ENCODE results near the gene PRICKLE3.
"Not testable (repeated sequence)": the region's sequence is repeated elsewhere in the genome, so short reads cannot be mapped to it uniquely, and the experiment has no call there.

Gene PRICKLE3

DNA sequence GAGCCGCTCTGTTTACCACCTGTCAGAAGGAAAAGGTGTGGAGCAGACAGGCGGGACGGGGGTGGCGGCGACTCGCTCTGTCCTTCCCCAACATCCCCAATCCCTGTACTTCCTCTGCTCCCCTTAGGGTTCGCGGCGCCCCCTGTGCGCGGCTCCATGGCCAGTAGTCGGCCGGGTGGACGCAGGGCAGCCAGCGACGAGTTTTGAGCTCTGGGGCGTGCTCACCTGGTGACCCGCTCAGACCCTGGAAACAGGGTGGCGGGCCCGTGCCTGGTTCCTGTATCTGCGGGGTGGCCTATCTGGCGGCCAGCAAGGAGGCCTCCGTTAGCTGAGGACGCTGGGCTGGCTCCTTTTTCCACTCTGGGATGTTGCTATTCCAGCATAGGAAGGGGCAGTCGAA is 29.0 kb downstream of the PRICKLE3 start:
- DNase-seq: no peak

DNA sequence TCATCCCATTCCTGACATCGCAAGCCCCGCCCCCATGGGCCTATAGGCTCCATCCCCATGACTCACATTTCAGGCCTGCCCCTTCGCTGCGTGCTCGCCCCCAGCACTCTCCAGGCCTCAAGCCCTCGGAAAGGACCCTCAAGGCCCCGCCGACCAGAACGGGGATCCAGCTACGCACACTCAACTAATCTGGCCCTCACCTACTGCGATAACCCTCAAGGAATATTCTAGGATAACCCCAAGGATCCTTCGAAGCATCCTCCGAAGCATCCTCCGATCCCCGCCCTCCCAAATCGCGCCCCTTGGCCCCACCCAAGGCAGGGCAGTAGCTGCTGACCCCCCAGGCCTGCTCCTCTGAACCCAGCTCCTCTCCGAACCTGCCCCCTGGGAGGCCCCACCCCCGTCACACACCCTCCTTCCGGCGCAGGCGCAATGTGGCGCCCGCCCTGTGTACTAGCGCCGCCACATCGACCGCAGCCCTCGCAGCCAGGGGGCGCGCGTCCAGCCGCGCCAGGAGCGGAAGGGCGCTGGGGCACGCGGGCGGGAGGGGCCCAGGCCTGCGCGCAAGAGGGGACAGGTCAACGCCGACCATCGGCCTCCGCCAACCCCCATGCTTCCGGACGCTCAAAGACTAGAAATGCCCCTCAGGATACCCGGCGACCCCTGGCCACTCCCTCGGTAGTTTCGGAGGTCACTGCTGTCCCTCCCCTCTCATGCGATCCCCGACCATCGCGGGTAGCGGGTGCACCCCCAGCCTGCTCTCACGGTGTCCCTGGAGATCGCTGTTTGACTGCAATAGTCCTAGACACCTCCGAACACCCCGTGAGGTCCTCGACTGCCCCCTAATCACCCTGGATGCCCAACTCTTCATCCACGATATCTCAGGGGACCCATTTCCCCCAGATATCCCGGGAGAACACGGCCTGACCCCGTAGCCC is 30.0 kb downstream of the PRICKLE3 start:
- peak; percentile 50 to 75 (median 70) for DNase-seq

DNA sequence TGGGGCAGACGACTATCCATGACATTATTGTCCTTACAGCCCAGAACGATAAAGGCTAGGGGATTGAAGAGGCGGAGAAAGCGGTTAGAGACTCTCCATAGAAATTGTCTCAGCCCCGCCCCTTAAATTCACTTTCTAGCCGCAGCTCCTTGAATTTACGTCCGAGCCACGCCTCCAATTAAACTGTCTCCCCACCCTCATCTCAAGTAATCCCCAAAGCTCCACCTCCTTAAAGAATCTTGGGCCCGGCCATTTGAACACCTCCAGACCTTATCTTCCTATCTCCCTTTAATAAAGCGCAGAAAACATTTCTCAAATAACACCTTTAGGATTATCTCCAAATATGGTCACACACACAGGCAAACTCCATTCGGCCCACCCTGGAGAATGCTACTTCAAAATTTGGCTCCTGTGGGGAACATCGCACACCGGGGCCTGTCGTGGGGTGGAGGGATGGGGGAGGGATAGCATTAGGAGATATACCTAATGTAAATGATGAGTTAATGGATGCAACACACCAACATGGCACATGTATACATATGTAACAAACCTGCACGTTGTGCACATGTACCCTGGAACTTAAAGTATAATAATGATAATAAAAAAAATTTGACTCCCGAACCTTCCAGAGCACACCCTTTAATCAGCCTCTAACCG is 30.8 kb downstream of the PRICKLE3 start:
- no peak for DNase-seq

DNA sequence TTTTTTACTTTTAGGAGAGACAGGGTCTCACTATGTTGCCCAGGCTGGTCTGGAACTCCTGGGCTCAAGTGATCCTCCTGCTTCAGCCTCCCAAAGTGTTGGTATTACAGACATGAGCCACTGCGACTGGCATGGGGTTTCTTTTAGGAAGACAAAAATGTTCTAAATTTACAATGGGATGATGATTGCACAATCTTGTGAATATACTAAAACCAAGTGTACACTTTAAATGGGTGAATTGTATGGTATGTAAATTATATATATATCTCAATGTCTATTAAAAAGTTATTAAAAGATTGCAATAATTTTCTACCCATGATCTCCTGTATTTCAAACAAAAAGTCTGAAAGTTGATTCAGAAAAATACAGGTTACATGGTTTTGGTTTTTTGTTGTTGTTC is 32.7 kb downstream of the PRICKLE3 start:
- DNase-seq: no peak

DNA sequence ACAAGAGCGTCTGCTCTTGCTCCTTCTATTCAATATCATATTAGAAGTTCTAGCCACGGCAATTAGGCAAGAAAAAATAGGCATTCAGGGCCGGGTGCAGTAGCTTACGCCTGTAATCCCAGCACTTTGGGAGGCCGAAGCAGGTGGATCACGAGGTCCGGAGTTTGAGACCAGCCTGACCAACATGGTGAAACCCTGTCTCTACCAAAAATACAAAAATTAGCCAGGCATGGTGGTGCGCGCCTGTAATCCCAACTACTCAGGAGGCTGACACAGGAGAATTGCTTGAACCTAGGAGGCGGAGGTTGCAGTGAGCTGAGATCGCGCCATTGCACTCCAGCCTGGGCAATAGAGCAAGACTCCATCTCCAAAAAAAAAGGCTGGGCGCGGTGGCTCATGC is 36.9 kb downstream of the PRICKLE3 start:
- not testable (repeated sequence) for DNase-seq

DNA sequence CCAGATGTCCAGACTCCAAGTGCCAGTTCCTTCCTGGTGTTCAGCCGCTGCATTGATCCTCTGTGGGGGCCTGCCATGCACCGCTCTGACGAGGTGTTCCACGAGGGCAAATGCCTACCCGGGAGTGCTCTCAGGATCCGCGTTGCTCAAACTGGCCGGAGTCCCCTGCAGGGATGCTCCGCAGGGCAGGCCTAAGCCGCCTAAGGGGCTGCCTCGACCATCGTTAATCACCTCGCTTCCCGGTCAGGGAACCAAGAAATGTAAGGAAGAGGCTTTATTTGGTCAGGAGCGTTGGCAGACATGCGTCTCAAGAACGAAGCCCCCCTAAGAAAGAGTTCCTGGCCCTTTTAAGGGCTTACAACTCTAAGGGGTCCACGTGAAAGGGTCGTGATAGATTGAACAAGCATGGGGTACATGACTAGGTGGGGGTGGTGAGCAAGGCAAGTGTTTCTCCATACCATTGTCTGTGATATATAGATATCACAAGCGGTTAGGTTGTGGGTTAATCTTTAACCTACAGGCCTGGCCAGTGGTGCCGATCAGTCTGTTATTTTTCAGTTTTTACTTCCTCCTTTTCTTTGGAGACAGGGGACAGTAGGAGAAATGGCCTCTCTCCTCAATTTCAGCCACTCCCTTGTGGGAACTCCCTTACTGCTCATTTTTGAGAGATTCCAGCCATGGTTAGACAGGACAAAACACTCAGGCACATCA is 37.6 kb downstream of the PRICKLE3 start:
- DNase-seq: not testable (repeated sequence)

DNA sequence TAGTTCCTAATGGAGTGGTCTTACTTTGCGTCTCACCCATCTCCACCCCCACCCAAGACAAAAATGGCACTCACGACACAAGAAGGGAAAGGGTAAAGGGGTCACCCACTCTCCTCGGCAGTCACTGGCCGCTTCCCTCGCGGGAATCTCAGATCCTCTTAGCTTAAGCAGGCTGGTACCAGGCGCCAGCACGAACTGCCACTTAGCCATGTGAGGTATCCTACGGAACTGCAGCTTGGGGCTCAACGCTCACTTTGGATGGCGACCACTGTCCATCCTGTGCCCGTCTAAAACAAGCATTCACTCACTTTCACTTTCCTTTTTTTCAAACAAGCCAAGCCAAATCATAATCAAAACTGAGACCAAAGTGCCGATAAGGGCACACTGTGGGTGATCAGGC is 38.2 kb downstream of the PRICKLE3 start:
- no peak for DNase-seq

DNA sequence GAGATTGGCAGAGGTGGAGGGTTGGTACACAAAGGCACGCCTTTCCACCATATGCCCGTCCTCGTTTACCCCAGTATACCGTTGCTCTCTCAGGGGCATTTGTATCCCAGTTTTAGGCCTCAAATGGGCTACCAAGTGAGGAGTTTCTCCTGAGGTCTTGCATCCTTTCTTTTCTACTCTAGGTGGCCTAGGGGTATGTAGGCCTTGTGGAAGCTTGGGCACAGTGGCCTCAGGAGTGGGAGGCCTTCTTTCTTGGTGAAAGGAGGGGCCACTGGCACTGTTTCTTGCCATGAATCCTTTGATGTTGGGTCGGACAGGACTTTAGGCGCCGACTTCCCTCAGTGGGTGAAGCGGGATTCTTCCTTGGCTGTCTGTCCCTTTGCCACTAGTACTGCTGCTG is 38.9 kb downstream of the PRICKLE3 start:
- no peak for DNase-seq

DNA sequence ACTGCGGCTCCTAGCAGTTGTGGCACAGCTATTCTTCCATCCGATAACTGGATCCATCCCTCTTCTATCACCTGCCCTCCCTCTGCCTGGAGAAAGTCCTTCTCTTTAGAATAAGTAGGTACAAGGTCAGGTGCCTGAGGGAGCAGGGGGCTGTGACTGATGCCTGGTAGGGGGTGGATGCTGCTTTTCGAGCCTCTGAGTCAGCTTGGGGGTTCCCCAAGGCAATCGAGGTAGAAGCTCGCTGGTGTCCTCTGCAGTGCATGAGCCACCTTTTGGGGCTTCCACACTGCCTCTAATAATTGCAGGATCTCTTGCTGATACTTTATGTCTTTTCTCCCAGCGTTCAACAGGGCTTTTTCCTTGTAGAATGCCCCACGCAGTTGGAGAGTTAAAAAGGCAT is 43.0 kb downstream of the PRICKLE3 start:
- DNase-seq: not testable (repeated sequence)

DNA sequence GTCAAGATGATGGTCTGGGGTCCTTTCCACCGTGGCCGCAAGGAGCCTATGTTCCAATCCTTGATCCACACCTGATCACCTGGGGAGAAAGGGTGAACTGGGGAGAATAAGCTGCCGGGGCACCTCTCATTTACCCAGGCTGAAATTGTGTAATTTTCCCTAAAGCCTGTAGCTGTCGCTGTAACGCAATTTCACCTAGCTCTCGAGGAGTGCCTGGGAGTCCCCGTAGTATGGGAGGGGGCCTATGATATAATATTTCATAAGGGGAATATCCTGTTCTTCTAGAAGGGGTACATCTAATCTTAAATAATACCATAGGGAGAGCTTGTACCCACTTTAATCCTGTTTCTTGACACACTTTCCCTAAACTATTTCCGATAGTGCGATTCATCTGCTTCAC is 43.9 kb downstream of the PRICKLE3 start:
- DNase-seq: not testable (repeated sequence)

DNA sequence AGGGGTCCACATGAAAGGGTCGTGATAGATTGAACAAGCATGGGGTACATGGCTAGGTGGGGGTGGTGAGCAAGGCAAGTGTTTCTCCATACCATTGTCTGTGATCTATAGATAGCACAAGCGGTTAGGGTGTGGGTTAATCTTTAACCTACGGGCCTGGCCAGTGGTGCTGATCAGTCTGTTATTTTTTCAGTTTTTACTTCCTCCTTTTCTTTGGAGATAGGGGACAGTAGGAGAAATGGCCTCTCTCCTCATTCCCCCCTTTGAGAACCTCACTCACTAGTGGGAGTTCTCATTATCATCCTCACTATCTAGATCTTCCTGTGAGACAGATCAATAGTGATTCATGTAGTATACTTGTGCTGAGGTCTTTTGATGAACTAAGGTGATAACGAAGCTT is 46.5 kb downstream of the PRICKLE3 start:
- DNase-seq: no peak

DNA sequence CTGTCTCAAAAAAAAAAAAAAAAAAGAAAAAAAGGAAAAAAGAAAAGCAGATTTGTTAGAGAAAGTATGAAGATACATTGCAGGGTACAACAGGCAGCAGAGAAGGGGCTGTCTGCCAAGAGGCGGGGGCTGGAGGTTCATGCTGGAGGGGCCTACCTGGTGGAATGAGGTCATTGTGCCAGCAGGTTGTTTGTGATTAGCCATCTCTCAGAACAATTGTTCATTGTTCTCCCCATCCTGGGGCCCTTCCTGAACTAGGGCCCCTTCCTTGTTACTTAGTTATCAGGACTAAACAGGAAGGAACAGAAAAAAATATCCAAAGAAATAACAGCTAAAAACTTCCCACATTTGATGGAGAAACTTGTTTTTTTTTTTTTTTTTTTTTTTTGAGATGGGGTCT is 48.7 kb downstream of the PRICKLE3 start:
- DNase-seq: no peak

DNA sequence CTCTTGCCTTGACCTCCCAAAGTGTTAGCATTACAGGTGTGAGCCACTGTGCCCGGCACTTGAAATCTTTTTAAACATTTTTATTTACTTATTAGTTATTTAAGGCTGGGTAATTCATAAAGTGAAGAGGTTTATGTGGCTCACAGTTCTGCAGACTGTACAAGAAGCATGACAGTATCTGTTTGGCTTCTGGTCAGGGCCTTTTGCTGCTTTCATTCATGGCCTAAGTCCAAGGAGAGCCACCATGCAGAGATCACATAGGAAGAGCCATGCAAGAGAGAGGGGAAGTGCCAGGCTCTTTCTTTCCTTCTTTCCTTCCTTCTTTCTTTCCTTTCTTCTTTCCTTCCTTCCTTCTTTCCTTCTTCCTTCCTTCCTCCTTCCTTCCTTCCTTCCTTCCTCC is 52.4 kb downstream of the PRICKLE3 start:
- DNase-seq: no peak

DNA sequence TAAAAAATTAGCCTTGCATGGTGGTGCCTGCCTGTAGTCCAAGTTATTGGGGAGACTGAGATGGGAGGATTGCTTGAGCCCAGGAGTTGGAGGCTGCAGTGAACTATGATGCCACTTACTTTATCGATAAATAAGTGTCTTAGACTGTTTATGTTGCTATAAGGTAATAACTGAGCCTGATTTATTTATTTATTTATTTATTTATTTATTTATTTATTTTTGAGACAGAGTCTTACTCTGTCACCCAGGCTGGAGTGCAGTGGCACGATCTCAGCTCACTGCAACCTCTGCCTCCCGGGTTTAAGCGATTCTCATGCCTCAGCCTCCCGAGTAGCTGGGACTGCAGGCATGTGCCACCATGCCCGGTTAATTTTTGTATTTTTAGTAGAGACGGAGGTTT is 53.9 kb downstream of the PRICKLE3 start:
- not testable (repeated sequence) for DNase-seq

DNA sequence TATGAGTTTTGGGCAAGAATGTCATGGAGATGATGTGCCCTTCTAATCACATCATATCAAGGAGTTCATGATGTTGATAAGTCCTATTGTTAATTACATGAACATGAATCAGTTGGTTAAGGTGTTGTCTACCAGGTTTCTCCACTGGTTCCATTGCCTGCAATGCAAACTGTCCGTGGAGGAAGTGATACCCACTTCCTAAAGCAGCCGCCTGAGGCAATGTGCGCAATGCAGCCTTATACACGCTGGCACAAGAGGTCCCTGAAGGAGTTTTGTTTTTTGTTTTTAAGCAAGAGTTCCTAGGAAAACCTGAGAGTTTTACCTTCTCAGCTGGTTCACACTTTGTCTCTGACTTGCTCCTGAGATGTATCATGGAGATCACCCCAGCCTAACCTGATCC is 56.7 kb downstream of the PRICKLE3 start:
- DNase-seq: no peak

DNA sequence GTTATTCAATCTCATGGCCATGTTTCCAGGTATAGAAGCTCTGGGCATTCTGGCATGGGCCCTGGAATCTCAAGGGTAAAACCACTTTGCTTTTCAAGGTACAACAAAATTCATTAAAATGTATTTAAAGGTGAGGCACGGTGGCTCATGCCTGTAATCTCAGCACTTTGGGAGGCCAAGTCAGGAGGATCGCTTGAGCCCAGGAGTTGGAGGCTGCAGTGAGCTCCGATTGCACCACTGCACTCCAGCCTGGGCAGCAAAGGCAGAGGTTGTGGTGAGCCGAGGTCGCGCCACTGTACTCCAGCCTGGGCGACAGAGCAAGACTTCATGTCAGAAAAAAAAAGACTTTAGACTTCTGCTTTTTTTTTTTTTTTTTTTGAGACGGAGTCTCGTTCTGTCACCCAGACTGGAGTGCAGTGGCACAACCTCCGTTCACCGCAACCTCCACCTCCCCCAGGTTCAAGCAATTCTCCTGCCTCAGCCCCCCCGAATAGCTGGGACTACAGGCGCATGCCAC is 58.4 kb downstream of the PRICKLE3 start:
- not testable (repeated sequence) for DNase-seq

Data from activated CD4-positive, CD25-positive, alpha-beta regulatory T cell (primary cell).